GM19328 (cell line): ENCODE results near the gene PACSIN3.
"Not testable (repeated sequence)": the region's sequence is repeated elsewhere in the genome, so short reads cannot be mapped to it uniquely, and the experiment has no call there.

Source experiments
- ATAC-seq: cut with Tn5 transposase; IDR thresholded peaks from one replicate; pipeline ENCODE4 v1.9.1; 2021; ENCODE audit warnings: mild to moderate bottlenecking, moderate library complexity; ENCODE audit not compliant: unreplicated experiment

The PACSIN3 gene

DNA sequence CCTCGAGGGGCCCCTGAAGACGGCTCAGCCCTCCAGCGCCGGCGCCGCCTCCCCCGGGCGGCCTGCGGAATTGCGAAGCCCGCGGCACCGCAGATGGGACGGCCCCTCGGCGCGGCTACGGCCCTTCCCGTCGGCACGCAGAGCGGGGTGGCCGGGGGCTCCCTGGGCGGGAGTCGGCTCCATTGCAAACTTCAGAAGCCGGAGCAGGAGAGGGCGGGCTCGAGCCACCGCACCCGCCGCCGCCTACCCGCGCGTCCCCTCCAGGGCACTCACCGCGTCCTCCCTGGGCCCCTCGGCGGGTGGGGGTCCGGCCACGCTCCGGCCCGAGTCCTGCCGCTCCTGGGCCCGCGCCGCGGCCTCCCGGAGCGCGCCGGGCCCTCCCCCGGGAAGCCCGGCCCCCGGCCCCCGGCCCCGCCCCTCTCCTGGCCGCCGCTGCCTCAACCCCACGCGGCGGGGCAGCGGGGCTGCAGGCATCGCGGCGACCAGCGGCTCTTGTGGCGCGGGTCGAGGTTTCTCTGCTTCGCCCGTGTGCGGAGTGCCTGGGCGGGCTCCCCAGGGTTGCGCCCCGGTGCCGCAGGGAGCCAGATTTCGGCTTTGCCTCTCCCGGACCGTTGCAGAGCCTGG lies at the start of gene PACSIN3:
TSS of gene PACSIN3 (minus strand) at position 359 of the 624 bp plus-strand sequence. CDS start 3,707 bp downstream, outside the sequence.
- ATAC-seq: no peak

DNA sequence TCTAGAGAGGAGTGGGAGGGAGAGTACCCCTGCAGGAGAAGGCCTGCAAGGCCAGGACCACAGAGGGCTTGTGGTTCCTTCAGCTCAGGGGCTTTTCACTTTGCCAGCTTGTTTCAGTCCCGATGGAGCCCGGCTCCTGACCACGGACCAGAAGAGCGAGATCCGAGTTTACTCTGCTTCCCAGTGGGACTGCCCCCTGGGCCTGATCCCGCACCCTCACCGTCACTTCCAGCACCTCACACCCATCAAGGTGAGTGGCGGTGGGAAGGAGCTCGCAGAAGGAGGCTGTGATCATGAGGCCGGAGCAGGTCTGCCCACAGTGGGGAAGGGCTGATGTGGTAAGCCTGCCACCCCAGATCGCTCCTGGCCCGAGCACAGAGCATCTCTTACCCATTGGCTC lies 48.9 kb upstream of the PACSIN3 start:
- no peak for ATAC-seq

DNA sequence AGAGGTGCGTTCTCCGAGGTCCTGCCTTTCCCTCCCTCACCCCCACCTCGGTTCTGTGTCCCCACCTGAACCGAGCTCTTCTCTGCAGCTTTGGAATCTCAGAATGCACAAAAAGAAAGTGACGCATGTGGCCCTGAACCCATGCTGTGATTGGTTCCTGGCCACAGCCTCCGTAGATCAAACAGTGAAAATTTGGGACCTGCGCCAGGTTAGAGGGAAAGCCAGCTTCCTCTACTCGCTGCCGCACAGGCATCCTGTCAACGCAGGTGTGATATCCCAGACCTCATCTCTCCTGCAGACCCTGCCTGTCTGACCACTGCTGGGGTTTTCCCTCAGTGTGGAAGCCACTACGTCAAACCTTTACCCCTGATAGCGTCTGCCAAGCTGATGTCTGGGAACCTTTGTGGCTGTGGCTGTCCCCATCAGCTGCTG lies 48.5 kb upstream of the PACSIN3 start:
- ATAC-seq: no peak

DNA sequence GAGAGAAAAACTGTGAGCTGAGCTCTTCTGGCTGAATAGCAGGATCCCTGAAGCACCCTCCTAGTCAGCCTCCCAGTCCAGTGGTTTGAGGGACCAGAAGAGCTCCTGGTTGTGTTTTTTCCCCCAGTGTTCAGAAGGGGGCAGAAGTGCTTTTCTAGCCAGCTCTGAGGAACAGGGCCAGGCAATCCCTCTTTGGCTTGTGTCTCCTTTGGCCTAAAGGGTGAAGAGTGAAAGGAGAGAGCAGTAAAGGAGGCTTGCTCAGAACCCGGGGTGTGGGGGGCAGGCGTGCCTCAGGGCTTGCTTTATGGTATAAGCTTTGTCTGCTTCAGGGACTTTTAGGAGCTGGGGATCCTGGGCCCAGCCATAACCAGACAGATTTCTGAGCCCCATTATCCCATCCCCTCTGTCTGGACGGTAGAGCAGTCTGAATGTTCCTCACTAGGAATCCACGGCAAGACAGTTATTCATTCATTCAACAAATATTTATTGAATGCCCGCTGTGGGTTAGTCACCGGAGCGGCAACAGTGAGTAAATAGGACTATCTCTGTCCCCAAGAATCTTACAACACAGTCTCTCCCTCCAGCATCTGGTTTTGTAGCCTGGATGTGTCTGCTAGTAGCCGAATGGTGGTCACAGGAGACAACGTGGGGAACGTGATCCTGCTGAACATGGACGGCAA lies 47.9 kb upstream of the PACSIN3 start:
- ATAC-seq: no peak

DNA sequence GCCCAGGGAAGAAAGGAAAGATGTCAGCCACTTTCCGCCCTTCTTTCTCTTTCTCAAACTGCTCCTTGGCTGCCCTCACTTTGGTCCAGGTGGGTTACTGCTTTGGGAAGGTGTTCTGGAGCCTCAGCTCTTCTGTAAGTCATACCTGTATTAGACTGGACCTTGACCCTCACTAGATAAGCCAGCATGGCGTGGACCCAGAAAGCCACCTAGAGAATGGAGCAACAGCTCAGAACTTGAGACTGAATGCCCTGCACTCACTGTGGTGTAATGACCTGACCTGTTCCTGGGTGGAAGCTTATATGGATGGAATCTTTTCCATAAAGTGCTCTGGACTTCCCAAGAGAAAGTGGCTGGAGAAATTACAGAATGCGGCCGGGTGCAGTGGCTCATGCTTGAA lies 46.8 kb upstream of the PACSIN3 start:
- no peak for ATAC-seq

DNA sequence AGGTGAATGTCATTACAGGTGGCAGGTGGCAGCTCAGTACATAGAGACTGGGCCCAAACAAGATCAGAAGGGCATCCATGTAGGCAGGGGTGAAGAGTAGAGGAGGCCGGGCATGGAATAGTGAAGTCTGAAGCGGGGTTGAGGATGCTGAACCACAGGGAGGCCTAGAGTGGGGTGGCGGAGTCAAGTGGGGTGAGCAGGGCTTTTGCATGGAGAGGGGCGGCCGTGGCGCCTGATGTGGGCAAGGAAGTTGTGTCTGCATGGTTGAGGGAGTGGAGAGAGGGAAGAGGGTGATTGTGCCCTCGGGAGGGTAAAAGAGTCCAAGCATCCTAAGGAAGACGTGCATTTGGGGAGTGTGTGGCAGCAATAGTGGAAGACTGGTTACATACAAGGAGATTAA lies 42.9 kb upstream of the PACSIN3 start:
- no peak for ATAC-seq

DNA sequence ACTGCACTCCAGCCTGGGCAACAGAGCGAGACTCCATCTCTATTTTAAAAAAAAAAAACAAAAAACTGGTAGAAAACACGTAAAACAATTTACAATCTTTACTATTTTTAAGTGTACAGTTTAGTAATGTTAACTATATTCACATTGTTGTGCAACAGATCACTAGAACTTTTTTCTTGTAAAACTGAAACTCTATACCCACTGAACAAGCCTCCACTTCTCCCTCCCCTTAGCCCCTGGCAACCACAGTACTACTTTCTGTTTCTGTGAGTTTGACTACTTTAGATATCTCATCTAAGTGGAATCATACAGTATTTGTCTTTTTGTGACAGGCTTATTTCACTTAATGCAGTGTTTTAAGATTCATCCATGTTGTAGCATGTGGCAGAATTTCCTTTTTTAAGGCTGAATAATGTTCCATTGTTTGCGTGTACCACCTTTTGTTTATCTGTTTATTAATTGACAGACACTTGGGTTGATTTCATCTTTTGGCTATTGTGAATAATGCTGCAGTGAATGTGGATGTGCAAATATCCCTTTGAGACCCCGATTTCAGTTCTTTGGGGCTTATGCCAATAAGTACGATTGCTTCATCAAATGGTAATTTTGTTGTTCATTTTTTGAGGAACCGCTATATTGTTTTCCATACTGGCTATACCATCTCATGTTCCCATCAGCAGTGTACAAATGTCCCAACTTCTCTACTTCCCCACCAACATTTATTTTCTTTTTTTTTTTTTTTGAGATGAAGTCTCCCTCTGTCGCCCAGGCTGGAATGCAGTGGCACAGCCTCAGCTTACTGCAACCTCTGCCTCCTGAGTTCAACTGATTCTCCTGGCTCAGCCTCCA lies 39.5 kb upstream of the PACSIN3 start:
- ATAC-seq: peak; percentile 83

DNA sequence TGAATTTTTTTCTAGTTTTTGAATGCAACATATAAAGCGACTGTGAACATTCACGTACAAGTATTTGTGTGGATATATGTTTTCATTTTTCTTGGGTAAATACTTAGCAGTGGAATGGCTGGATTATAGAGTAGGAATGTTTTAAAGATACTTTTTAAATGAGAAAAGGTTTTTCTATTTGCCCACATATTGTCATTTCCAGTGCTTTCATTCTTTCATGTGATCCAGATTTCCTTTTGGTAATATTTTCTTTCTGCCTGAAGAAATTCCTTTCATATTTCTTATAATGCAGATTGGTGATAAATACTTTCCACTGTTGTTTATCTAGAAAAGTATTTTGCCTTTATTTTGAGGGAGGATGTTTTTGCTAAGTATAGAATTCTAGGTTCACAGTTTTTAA lies 36.5 kb upstream of the PACSIN3 start:
- ATAC-seq: no peak

DNA sequence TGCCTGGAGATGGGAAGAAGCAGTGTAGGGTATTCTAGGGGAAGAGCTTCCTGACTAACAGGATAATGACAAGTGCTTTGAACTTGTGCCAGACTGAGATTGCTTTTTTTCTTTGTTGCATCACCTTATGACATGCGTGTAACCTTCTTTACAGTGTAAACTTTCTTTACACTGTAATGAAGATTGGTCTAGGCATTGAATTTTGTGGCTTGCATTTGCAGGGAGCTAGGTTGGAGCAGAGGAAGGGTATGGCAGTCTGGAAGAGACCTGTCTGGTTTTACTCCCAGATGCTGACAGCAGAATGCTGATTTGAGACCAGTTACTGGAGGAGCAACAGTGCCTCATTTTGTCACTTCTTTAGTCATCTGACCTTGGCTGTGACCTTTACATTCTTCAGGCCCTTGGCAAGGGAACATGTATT lies 34.2 kb upstream of the PACSIN3 start:
- no peak for ATAC-seq

DNA sequence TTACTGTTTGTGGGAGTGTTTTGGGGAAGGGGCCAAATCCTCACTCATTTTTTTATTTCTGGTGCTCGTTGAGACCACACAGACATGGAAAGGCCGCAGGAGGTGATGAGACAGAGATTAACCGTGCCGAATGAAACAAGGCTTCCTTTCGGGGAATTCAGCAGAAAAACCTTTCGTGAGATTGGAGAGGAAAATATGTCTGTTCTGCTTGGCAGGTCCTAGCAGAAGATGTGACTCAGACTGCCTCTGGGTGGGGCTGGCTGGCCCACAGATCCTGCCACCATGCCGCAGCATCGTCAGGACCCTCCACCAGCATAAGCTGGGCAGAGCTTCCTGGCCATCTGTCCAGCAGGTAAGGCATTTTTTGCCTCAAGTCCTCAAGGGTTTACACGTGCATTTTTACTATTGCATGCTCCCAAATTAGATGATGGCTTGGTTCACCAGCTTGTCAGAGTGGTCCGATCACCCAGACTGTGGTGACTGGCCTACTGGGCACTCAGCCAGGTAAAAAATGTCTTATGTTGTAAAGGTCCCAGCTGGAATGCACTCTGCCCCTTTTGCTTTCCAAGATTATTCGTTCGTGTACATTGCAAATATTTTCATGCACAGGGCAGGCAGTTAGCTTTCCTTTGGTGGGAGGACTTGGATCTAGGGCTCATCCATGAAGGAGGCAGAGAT lies 30.0 kb upstream of the PACSIN3 start:
- no peak for ATAC-seq

DNA sequence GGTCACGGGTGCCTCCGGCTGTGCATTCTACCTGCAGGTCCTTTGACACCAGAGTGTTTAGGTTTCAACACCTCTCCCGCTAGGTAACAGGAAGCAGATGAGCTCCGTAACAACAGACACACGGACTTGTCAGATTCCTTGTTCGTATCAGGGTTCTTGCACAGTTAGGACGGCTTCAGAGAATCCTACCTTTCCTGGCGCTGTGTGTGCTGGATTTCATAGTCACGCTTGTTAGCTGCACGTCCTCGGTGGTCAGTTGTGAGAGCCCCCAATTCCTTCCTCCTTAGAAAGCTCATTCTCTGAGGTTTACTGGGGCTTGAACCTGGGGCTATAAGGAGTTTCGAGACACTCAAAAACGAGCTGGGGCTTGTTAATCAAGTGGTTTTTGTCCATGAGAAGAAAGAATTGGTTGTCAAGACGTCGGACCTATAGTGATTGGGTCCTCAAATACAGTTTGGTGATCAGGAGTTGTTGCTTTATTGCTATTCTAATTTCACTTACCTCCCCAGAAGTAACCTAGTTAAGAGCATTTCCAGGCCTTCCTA lies 29.2 kb upstream of the PACSIN3 start:
- no peak for ATAC-seq

DNA sequence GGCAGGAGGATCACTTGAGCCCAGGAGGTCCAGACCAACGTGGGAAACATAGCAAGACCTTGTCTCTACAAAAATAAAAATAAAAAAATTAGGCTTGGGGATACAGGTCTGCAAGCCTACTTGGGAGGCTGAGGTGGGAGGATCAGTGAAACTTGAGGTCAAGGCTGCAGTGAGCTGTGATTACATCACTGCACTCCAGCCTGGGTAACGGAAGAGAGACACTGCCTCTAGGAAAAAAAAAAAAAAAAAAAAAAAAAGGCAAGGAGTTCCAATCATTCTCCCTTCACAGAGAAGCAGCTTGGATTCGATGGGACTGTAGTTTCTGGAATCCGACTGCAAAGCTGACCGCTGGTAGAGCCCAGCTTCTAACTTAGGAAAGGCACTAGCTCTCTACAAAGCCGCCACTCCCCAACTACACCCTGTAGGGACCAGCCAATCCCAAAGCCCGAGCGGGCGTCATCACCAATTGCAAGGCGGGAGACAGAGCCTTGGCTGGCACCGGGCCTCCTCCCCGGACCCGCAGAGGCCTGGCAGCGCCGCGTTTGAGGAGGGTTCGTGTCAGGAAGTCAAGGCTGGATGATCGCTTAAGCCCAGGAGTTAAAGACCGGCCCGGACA lies 27.8 kb upstream of the PACSIN3 start:
- peak; percentile 54 for ATAC-seq

DNA sequence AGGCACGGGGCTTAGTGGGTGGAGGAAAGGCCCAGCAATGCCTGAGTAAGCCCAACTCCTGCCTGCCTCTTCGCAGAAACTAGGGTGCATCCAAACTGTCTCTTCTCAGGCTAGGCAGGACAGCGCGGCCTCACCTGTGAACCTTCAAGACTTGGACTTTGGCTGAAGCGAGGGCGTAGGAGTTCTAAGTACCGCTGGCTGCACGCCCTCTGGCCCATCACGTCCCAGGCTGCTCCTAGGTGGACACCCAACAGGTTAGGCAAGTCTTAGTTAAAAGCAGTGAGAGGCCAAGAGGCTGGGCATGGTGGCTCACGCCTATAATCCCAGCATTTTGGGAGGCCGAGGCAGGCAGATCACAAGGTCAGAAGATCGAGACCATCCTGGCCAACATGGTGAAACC lies 26.7 kb upstream of the PACSIN3 start:
- ATAC-seq: no peak

DNA sequence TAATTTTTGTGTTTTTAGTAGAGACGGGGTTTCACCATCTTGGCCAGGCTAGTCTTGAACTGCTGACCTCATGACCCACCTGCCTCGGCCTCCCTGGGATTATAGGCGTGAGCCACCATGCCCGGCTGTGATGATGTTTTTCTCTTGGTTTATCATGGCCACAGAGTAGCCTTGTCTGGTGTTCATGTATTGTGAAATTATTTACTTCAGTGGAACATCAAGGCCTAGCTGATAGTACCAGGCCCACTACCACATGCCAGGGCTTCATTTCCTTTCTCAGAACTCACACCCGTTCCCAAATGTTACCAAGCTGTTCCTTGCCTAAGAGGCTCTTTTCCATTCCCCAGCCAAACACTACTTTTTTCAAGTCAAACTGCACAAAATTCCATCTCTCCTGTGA lies 22.4 kb upstream of the PACSIN3 start:
- no peak for ATAC-seq

DNA sequence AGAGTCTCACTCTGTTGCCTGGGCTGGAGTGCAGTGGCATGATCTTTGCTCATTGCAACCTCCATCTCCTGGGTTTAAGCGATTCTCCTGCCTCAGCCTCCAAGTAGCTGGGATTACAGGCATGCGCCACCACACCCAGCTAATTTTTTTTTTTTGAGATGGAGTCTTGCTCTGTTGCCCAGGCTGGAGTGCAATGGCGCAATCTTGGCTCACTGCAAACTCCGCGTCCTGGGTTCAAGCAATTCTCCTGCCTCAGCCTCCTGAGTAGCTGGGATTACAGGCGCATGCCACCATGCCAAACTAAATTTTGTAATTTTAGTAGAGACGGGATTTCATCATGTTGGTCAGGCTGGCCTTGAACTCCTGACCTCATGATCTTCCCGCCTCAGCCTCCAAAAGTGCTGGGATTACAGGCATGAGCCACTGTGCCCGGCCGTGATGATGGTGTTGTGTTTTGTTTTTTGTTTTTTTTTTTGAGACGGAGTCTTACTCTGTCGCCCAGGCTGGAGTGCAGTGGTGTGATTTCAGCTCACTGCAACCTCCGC lies 21.8 kb upstream of the PACSIN3 start:
- ATAC-seq: not testable (repeated sequence)

DNA sequence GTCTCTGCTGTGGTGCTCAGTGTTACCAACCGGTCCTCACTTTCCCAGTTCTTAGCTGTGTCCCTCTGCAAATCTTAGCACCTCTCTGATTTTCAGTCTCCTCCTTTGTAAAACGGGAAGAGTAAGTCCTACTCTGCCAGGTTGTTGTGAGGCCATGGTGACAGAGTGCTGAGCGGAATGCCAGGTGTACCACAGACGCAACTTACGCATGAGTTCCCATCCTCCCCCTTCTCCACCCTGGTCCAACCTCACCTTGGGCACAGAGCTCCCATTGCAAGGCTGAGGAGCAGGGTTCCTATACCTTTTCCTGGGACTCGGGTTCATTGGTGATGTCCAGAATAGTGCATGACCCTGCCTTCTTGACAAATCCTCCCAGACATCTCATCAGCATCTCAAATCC lies 21.2 kb upstream of the PACSIN3 start:
- no peak for ATAC-seq

DNA sequence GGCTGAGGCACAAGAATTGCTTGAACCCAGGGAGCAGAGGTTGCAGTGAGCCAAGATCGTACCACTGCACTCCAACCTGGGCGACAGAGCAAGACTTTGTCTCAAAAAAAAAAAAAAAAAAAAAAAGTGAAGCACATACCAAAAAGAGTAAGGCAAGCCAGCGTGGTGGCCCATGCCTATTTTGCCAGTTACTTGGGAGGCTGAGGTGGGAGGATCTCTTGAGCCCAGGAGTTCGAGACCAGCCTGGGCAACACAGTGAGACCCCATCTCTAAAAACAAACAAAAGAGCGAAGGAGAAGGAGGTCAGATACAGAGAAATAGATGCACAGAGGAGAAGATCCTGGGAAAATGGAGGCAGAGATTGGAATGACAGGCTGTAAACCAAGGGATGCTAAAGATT lies 20.3 kb upstream of the PACSIN3 start:
- not testable (repeated sequence) for ATAC-seq

DNA sequence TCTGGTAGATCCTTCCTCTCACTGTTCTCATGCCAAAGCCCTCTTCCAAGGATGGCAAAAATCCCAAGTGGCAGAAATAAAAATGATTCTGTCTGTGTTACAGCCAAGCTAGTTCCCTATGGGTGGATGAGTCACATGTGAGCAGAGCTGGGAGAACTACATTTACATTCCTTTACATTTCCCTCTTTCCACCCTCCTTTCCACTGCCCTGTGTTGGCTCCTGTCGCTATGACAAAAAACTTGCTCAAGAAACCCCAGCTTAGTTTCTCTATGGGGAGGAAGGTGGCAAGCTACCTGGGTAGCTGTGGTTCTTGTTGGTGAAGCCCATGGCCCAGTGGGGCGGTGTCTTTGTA lies 18.4 kb upstream of the PACSIN3 start:
- no peak for ATAC-seq

DNA sequence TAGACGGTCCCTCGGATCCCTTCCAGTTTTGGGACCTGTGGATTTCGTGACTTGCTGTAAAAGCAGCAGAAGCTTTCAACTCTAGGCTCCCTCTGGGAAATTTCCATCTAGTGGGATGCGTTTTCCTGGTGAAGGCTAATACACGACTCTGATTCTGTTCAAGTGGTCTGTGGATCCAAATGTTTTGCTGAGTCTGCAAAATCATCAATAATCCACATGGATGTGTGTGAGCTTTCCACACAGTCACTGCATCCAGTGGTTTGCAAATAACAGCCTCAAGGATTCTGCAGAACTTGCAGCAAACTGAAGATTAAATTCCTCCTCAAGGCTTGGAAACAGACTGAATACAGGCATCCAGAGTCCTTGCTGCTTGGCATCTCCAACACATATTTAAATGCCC lies 16.3 kb upstream of the PACSIN3 start:
- no peak for ATAC-seq

DNA sequence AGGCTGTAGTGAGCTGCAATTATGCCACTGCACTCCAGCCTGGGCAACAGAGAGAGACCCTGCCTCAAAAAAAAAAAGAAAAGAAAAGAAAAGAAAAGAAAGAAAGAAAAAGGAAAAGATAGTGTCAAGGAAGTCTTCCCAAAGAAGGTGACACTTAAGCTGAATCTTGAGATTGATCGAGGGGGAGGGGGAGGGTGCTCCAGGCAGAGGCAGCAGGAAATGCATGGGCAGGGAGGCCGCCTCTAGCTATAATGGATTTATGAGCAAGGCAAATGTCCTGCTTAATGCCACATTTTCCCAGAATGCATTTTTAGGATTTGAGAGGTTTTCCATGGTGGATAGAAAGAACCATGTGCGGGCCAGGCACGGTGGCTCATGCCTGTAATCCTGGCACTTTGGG lies 14.8 kb upstream of the PACSIN3 start:
- ATAC-seq: no peak
